Bronchial epithelial cell (primary cell): ENCODE data around the gene E2F3. TPM values are rescaled to one million over a fixed set of nuclear protein-coding genes. Genes with fewer than 3 reads are reported as not detected.

Source experiments
- DNase-seq: peaks from one replicate; pipeline ENCODE4 v3.0.0-alpha.2; 2010; ENCODE audit warnings: low read depth
- FAIRE-seq: peaks from 2 replicates; lab custom pipeline; 2011; peaks lifted over from hg19 to GRCh38; lab: Jason Lieb, UNC
- H3K27me3 ChIP-seq: 2 replicates; pipeline ENCODE4 v1.5.1; 2011; ENCODE audit warnings: low read length; ENCODE audit not compliant: control insufficient read depth, insufficient read depth
- H3K36me3 ChIP-seq: 2 replicates; pipeline ENCODE4 v1.5.1; 2011; ENCODE audit warnings: low read length; ENCODE audit not compliant: control insufficient read depth, insufficient read depth
- H3K4me3 ChIP-seq: 2 replicates; pipeline ENCODE4 v1.5.1; 2011; ENCODE audit warnings: mild to moderate bottlenecking, low read depth, low read length, control low read depth
- total RNA-seq: library from RNA; depleted of rRNA; stranded (reverse); fragments of >200 nt; gene quantifications from 2 replicates; pipeline ENCODE4 v1.2.1, GENCODE V29; 2014
- TF ChIP-seq, protein P1 (sequence below): IDR thresholded peaks from 2 replicates; pipeline ENCODE4 v1.5.1; 2011; ENCODE audit warnings: mild to moderate bottlenecking, moderate library complexity, low read length, control low read depth, inconsistent platforms; ENCODE audit not compliant: insufficient read depth, severe bottlenecking

Gene E2F3
- total RNA-seq, 1 donor from 2014 or later, result 2.6 TPM

DNA sequence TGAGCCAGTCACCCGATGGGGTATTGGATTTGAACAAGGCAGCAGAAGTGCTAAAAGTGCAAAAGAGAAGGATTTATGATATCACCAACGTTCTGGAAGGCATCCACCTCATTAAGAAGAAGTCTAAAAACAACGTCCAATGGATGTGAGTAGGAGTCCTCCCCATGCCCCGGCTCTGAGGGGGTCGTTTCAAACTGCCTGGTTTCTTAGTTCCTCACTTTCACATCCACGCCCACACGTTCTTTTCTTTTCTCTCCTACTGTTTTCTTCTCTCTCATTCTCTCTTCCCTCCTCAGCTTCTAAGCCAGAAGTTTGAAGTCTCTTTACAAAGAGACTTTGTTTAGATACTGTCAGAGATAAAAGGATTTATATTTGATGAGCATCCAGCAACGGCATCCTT lies 79.6 kb downstream of the E2F3 start:
- Histone ChIP-seq H3K4me3 (no peak overlapping the region), H3K27me3 (no peaks in the 10 kb centered on the region), H3K36me3 (peaks cover 2% of the 10 kb centered on the region)
- no peak for FAIRE-seq
- no peak for DNase-seq
- TF ChIP-seq, protein P1, sequence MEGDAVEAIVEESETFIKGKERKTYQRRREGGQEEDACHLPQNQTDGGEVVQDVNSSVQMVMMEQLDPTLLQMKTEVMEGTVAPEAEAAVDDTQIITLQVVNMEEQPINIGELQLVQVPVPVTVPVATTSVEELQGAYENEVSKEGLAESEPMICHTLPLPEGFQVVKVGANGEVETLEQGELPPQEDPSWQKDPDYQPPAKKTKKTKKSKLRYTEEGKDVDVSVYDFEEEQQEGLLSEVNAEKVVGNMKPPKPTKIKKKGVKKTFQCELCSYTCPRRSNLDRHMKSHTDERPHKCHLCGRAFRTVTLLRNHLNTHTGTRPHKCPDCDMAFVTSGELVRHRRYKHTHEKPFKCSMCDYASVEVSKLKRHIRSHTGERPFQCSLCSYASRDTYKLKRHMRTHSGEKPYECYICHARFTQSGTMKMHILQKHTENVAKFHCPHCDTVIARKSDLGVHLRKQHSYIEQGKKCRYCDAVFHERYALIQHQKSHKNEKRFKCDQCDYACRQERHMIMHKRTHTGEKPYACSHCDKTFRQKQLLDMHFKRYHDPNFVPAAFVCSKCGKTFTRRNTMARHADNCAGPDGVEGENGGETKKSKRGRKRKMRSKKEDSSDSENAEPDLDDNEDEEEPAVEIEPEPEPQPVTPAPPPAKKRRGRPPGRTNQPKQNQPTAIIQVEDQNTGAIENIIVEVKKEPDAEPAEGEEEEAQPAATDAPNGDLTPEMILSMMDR, result no peak

DNA sequence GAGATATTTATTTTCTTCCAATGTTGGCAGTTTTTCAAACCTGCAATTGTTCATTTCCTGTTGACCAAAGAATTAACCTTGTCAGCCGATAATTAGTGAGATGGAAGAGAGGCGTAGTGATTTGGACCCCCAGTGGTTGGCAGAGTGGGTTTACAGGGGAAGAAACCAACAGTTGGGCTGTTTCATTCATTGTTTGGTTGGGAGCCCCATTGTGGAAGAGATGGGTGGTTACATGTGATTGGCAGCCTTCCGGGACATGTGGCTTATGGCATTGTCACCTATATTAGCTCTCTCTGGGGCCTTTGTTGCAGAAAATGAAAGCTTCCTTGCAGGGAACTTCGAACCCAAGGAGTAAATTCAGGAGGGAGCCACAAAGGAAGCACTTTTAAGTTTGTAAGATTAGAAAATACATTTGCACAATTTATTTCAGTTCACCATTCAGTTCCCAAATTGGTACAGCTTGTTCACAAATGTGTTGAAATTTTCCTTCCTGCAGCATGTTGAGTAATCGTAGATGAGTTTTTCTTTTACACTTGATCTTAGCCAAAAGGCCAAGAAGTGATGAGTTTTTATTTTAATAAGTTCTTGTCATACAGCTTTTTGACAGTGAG lies 82.3 kb downstream of the E2F3 start:
- TF ChIP-seq, protein P1, result no peak
- no peak for FAIRE-seq
- Histone ChIP-seq H3K27me3 (no peaks in the 10 kb centered on the region), H3K36me3 (peaks cover 5% of the 10 kb centered on the region), H3K4me3 (no peak overlapping the region)
- DNase-seq, result no peak

DNA sequence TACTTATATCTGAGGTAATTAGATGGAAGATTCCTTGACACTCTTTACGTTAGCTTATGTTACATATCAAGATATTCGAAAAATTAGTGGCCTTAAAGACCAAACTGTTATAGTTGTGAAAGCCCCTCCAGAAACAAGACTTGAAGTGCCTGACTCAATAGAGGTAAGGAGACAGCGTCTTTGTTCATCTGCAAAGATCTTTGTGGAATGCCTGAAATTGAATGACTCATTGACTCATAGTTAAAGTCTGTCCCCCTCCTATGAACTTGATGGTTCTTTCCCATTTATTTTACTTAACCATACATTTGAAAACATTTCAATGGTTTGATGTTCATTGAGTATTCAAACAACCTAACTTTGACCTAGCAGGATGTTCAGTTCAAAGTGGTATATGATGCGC lies 85.0 kb downstream of the E2F3 start:
- FAIRE-seq (no peak), DNase-seq (no peak)
- H3K4me3 ChIP-seq, result no peak overlapping the region
- TF ChIP-seq, protein P1, result no peak
- H3K36me3 ChIP-seq, result peaks cover 7% of the 10 kb centered on the region
- no peaks in the 10 kb centered on the region for H3K27me3 ChIP-seq

DNA sequence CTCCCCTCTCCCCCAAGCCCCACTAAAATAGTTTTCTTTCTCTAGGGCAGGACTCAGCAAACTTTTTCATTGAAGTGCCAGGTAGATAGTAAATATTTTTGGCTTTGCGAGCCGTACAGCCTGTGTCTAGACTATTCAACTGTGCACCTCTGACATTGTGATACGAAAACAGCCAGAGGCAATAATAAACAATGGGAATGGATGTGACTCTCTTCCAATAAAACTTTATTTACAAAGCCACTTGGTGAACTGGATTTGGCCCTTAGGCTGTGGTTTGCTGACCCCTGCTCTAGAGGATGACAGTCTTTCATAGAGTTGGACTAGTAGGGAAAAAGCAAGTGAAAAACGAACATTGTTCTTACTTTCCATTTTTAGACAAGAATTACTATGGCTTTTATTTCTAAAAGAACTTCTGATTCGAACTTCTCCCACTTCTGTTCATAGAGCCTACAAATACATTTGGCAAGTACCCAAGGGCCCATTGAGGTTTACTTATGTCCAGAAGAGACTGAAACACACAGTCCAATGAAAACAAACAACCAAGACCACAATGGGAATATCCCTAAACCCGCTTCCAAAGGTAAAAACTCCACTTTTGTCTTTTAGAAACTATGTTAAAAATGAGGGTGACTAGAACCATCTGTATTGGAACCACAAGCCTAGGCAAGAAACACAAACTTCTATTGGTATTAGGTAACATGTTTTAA lies 86.1 kb downstream of the E2F3 start:
- FAIRE-seq (no peak), DNase-seq (no peak)
- H3K4me3 ChIP-seq, result no peak overlapping the region
- peaks cover 7% of the 10 kb centered on the region for H3K36me3 ChIP-seq
- TF ChIP-seq, protein P1, result no peak
- no peaks in the 10 kb centered on the region for H3K27me3 ChIP-seq

DNA sequence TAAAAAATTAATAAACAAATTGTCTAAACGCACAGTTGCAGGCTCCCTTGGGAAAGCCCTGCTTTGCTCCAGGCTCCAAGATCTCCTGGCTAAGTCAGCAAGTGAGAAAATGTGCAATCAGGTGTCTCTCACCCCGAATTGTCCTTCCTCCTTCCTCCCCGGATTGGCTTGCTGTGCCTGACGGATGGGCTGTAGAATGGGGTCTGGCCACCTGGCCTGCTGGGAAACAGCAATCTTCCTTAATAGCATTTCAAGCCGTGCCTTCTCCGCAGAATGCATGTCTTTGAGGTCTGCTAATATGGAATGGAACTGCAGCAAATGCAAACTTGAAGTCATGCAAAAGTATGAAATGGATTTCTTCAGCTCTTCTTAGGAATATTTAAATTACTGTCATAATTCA lies 88.9 kb downstream of the E2F3 start:
- TF ChIP-seq, protein P1, result no peak
- DNase-seq (no peak), FAIRE-seq (no peak)
- Histone ChIP-seq H3K36me3 (peaks cover 5% of the 10 kb centered on the region), H3K27me3 (no peaks in the 10 kb centered on the region), H3K4me3 (no peak overlapping the region)
